ENCODE measurements around the gene CARS2.

The CARS2 gene

GRCh38 chr13:110649551-110649950, 56.4 kb downstream of the CARS2 start:
- TF ChIP-seq, protein P1, sequence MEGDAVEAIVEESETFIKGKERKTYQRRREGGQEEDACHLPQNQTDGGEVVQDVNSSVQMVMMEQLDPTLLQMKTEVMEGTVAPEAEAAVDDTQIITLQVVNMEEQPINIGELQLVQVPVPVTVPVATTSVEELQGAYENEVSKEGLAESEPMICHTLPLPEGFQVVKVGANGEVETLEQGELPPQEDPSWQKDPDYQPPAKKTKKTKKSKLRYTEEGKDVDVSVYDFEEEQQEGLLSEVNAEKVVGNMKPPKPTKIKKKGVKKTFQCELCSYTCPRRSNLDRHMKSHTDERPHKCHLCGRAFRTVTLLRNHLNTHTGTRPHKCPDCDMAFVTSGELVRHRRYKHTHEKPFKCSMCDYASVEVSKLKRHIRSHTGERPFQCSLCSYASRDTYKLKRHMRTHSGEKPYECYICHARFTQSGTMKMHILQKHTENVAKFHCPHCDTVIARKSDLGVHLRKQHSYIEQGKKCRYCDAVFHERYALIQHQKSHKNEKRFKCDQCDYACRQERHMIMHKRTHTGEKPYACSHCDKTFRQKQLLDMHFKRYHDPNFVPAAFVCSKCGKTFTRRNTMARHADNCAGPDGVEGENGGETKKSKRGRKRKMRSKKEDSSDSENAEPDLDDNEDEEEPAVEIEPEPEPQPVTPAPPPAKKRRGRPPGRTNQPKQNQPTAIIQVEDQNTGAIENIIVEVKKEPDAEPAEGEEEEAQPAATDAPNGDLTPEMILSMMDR (IDR thresholded peaks at IDR 0.05; ENCODE audit: control insufficient read depth, insufficient read depth, low read depth, low read length, missing control alignments) = no peak
- no peak for DNase-seq (ENCODE audit: low read depth)
- H3K4me3 ChIP-seq (ENCODE audit: control insufficient read depth, low read depth, low read length) = no peak overlapping the region

DNA sequence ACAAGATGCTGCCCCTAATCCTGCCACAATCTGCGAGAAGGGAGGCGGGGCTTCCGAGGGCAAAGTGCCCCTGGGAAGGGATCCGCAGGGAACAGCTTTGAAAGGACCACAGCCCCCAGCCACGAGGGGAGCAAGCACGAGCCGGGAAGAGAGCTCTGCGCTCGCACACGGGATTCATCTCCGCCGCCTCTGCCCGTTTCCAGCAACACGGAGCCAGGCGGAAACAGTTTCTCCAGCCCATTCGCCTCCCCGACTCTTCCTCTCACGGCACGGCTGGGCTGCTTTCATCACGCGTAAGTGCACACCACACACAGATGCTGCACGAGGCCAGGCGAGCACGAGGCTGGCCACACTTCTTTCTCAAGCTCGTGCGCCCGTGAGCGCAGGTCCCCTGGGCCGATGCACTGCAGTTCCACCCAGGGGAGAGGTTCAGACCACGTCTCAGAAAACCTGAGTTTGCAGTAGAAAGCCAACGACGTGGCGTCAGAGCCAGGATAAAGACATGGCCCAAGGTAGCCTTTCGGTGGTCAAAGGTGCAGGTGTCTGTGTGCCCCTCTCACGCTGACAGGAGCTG, 57.0 kb downstream of the CARS2 start:
- no peak overlapping the region for H3K4me3 ChIP-seq (ENCODE audit: control insufficient read depth, low read depth, low read length)
- TF ChIP-seq, protein P1 (IDR thresholded peaks at IDR 0.05; ENCODE audit: control insufficient read depth, insufficient read depth, low read depth, low read length, missing control alignments) = no peak
- DNase-seq (ENCODE audit: low read depth) = no peak

DNA sequence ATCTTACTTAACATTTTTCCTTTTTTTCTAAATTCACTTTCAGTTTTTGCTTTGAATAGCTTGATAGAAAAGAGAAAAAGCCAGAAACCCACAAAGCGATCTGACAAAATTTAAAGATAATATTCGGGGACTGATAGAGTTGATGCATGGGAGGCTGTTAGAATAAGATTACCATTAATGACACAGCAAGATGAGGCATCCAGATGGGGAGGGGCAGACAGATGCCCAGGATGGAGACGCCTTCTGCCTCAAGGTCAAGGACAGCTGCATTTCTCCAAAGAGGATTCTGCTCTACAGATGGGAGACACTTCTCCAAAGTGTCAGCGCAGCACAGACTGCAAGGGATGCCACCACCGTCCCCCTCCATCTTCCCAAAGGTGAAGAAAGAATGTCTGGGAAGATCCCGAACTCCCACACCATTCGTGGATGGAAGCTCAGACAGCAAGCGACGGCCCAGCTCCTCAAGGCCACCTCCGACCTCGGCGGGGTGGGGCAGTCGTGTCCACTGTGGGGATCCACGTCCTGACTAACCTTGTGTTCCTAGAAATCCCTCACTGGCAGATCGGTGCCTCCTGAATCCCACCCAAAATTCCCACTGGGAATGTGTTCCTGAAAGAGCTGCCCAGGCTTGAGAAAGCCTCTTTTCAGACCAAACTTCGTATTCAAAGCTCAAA, 57.6 kb downstream of the CARS2 start:
- no peak overlapping the region for H3K4me3 ChIP-seq (ENCODE audit: control insufficient read depth, low read depth, low read length)
- DNase-seq (ENCODE audit: low read depth) = no peak
- TF ChIP-seq, protein P1 (IDR thresholded peaks at IDR 0.05; ENCODE audit: control insufficient read depth, insufficient read depth, low read depth, low read length, missing control alignments) = no peak

DNA sequence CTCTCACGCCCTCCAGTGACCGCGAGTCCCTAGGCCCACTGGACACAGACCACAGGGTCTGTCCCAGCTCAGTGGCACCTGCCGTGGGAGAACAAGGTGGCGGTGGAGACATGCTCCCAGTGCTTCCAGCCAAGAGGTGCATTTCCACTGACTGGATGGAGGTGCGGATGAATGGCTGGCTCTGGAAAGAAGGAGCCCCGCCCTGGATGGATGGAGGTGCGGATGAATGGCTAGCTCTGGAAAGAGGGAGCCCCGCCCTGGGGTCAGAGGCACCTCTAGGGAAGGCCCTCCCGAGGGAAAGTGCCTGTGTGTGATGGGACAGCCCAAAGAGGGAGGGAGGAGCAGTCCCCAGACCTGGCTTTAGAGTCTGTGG, 58.6 kb downstream of the CARS2 start:
- DNase-seq (ENCODE audit: low read depth) = no peak
- H3K4me3 ChIP-seq (ENCODE audit: control insufficient read depth, low read depth, low read length) = no peak overlapping the region
- TF ChIP-seq, protein P1 (IDR thresholded peaks at IDR 0.05; ENCODE audit: control insufficient read depth, insufficient read depth, low read depth, low read length, missing control alignments) = no peak

DNA sequence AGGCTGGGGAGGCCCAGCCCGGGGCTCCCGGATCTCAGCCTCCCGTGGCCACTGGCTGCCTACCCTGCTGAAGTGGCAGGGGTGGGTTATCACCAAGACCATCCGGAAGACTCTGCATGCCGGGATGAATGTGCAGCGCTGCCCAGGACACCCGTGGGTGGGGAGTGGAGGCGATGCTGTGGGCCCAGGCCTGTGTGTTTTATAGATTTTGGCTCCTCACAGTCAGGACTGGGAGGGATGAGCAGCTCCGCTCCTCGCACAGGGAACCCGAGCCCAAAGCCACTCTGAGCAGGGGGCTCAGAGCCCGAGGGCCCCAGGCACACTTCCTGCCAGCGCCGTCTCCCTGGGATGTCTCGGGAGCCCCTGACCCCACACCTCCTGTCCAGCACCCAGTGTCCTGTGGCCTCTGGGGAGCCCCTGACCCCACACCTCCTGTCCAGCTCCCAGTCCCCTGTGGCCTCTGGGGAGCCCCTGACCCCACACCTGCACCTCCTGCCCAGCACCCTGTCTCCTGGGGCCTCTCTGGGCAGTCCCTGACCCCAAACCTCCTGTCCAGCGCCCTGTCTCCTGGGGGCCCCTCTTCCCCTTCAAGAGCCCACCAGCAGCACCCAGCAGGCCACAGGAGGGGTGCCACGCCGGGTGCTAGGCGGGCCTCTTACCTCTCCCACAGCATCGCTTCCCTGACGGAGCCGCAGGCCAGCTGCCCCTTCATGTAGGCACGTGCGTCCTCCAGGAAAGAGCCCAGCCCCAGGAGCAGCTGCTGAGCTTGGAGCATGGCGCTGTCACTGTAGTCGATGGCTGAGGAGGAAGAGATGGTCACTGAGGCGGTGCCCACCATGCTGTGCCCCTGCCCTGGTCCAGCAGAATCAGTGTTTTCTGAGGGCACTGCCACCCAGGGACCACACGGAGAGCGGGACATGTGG, 59.2 kb downstream of the CARS2 start:
- DNase-seq (ENCODE audit: low read depth) = no peak
- TF ChIP-seq, protein P1 (IDR thresholded peaks at IDR 0.05; ENCODE audit: control insufficient read depth, insufficient read depth, low read depth, low read length, missing control alignments) = no peak
- H3K4me3 ChIP-seq (ENCODE audit: control insufficient read depth, low read depth, low read length) = no peak overlapping the region

- H3K4me3 ChIP-seq (ENCODE audit: control insufficient read depth, low read depth, low read length) = no peak overlapping the region
- TF ChIP-seq, protein P1 (IDR thresholded peaks at IDR 0.05; ENCODE audit: control insufficient read depth, insufficient read depth, low read depth, low read length, missing control alignments) = no peak
- DNase-seq (ENCODE audit: low read depth) = no peak
These were observed 60.2 kb downstream of the CARS2 start for GRCh38 chr13:110645750-110646149.

Data from AG09309 (cell line).